ENCODE results near the gene CCDC188. TPM values are rescaled to one million over a fixed set of nuclear protein-coding genes. Genes with fewer than 3 reads are reported as not detected.

CCDC188 gene
- total RNA-seq, 1 experiment from 2014 or later: not detected

DNA sequence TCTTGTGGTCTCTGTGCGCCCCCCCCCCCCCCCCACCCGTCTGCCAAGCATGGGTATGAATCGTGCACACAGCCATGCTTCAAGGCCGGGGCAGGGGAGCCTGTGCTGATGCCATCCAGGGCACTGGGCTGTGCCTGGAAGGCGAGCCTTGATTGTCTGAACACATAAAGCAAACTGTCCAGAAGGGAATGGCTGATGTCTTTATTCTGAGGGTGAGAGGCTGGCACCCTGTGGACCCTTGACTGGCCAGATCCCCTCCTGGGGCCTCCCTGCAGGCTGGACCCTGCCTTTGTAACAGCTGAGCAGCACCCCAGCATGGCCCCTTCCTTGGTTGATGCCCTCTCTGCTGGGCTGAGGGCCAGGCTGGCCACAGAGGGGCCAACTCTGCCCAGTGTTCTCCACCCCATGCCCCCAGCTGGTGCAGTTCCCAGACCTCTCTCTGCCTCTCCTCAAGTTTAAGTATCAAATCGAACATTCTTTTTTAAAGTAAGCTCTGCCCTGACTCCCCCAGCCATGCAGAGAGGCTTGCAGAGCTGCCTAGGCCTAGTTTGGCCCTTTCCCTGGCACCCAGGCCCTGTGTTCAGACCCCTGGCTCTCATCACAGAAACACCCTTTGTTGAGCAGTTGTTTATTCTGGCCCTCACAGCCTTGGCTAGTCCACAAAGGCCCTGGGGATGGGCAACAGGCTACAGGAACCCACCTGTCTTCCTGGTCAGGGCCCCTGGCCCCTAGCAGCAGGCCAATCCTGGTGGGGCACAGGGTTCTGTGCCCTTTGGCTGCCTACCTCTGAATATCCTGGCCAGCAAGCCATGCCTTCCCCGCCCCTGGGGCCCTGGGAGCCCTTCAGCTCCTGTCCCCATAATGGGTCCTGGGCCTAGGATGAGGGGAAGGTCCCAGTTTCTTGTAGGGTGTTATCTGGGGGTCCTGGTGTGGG lies 38.9 kb downstream of the CCDC188 start:
- ChIA-PET CTCF (no interaction called here), POLR2A (ENCODE audit: unreplicated experiment) (no interaction called here)
- H2AFZ ChIP-seq (ENCODE audit: low read length): no peak overlapping the region
- intact Hi-C loops (cut with micrococcal nuclease): no loop called here
- ATAC-seq (no peak), DNase-seq (no peak)
- TF ChIP-seq EZH2phosphoT487 (IDR thresholded peaks at IDR 0.05; ENCODE audit: borderline replicate concordance, low read length) (no peak), EZH2 (IDR thresholded peaks at IDR 0.05; ENCODE audit: low read length, unreplicated experiment) (no peak)
- TF ChIP-seq, protein P1, sequence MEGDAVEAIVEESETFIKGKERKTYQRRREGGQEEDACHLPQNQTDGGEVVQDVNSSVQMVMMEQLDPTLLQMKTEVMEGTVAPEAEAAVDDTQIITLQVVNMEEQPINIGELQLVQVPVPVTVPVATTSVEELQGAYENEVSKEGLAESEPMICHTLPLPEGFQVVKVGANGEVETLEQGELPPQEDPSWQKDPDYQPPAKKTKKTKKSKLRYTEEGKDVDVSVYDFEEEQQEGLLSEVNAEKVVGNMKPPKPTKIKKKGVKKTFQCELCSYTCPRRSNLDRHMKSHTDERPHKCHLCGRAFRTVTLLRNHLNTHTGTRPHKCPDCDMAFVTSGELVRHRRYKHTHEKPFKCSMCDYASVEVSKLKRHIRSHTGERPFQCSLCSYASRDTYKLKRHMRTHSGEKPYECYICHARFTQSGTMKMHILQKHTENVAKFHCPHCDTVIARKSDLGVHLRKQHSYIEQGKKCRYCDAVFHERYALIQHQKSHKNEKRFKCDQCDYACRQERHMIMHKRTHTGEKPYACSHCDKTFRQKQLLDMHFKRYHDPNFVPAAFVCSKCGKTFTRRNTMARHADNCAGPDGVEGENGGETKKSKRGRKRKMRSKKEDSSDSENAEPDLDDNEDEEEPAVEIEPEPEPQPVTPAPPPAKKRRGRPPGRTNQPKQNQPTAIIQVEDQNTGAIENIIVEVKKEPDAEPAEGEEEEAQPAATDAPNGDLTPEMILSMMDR (conservative IDR thresholded peaks at IDR 0.05; ENCODE audit: low read depth, low read length): no peak
- H3K27me3 ChIP-seq (ENCODE audit: low read length): no peaks in the 10 kb centered on the region
- H3K4me1 ChIP-seq (ENCODE audit: insufficient read depth, low read length): peaks cover 11% of the 10 kb centered on the region; the same call in 1 of the 2 replicates
- H3K9ac ChIP-seq (ENCODE audit: low read length): no peak overlapping the region
- no peak overlapping the region for H3K27ac ChIP-seq (ENCODE audit: low read length)
- H3F3A ChIP-seq (ENCODE audit: low read length, unreplicated experiment): no peaks in the 10 kb centered on the region
- no peak overlapping the region for H3K4me2 ChIP-seq (ENCODE audit: low read length)
- no peaks in the 10 kb centered on the region for H4K20me1 ChIP-seq (ENCODE audit: low read length)
- no TSS peak for BruUV-seq (replicated peaks)
- no peak overlapping the region for H3K4me3 ChIP-seq (ENCODE audit: low read length)
- peaks cover 25% of the 10 kb centered on the region for H3K36me3 ChIP-seq (ENCODE audit: low read depth, low read length)
- H3K9me2 ChIP-seq (replicated peaks; ENCODE audit: low read length): no peaks in the 10 kb centered on the region
- H3K79me2 ChIP-seq (ENCODE audit: low read length): peaks cover 28% of the 10 kb centered on the region
- no peaks in the 10 kb centered on the region for H3K9me3 ChIP-seq (ENCODE audit: low read length)

DNA sequence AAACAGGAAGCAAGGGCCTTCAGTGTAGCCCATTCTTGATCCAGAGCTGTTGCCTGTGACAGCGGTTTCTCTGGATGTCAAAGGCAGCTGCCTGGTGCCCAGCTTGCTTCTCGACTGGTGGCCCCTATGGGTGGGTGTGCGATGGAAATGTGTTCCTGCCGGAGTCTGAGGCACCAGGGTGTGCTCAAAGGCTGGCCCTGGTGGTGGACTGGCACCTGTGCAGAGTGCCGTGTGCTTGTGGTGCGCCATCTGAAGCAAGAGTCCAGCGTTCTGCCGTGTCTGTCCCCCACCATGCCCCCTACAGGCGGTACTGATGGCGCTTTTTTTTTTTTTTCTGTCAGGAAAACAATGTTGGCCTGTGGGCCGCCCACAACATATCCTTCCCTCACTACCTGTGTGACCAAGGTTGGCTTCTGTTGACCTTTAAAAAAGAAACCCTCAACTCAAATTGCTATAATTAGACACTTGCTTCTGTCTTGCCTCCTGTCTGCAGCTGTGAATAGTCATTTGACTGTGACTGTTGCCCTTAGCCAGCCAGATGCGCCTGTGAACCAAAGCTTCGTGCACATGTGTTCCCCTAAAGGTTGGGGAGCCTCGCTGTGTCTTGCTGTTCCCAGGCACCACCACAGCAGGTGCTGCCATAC lies 39.7 kb downstream of the CCDC188 start:
- intact Hi-C loops (cut with micrococcal nuclease): no loop called here
- ATAC-seq: peak; percentile 14; the same call in 1 of the 2 replicates
- no peaks in the 10 kb centered on the region for H3K27me3 ChIP-seq (ENCODE audit: low read length)
- no peaks in the 10 kb centered on the region for H3K9me2 ChIP-seq (replicated peaks; ENCODE audit: low read length)
- H3K4me3 ChIP-seq (ENCODE audit: low read length): no peak overlapping the region
- no peak overlapping the region for H2AFZ ChIP-seq (ENCODE audit: low read length)
- peaks cover 20% of the 10 kb centered on the region for H3K79me2 ChIP-seq (ENCODE audit: low read length)
- H3K36me3 ChIP-seq (ENCODE audit: low read depth, low read length): peaks cover 29% of the 10 kb centered on the region
- no TSS peak for BruUV-seq (replicated peaks)
- no peak overlapping the region for H3K27ac ChIP-seq (ENCODE audit: low read length)
- ChIA-PET CTCF (no interaction called here), POLR2A (ENCODE audit: unreplicated experiment) (no interaction called here)
- no peak overlapping the region for H3K9ac ChIP-seq (ENCODE audit: low read length)
- no peak overlapping the region for H3K4me2 ChIP-seq (ENCODE audit: low read length)
- peak; percentile 26 for DNase-seq
- H4K20me1 ChIP-seq (ENCODE audit: low read length): no peaks in the 10 kb centered on the region
- H3K4me1 ChIP-seq (ENCODE audit: insufficient read depth, low read length): peaks cover 10% of the 10 kb centered on the region; the same call in 1 of the 2 replicates
- H3F3A ChIP-seq (ENCODE audit: low read length, unreplicated experiment): no peaks in the 10 kb centered on the region
- H3K9me3 ChIP-seq (ENCODE audit: low read length): no peaks in the 10 kb centered on the region
- TF ChIP-seq, protein P1 (conservative IDR thresholded peaks at IDR 0.05; ENCODE audit: low read depth, low read length): peak; percentile 47; the same call in 1 of the 2 replicates
- no peak for TF ChIP-seq EZH2 (IDR thresholded peaks at IDR 0.05; ENCODE audit: low read length, unreplicated experiment)

All from PC-3 (cell line).